A549 (cell line): Measurements from ENCODE around the gene SI. TPM values are rescaled to one million over a fixed set of nuclear protein-coding genes. Genes with fewer than 3 reads are reported as not detected.

Experiments
- ATAC-seq, 2 experiments: fragments of 200-7000 bp in 1 of 2; fragments of >200 bp in 1 of 2; cut with Nextera tagmentation in 1 of 2; cut with Tn5 transposase in 1 of 2; 3 replicates each; pipeline versions ENCODE4 v1.8.0 to v1.9.1; 2018 to 2020; ENCODE audit warnings: mild to moderate bottlenecking in 1 of 2, moderate library complexity in 1 of 2
- CTCF ChIA-PET: fragments of 300-600 bp; sonication (Branson Sonifier 250); formaldehyde crosslinking; extraction: SDS; loops from one replicate; lab custom pipeline; 2021; ENCODE audit warnings: antibody characterized with exemption, inconsistent platforms; lab: Yijun Ruan, JAX
- POLR2A ChIA-PET: fragments of 350-600 bp; formaldehyde crosslinking; extraction: SDS; loops from one replicate; lab custom pipeline; 2021; ENCODE audit warnings: antibody characterized with exemption, inconsistent platforms; lab: Yijun Ruan, JAX
- DNase-seq, 2 experiments: peaks; one replicate each; pipeline versions ENCODE4 v3.0.0 to v3.0.0-alpha.2; 2011 to 2016; ENCODE audit warnings: low read depth in 1 of 2, low spot score in 1 of 2
- FAIRE-seq: peaks from 2 replicates; lab custom pipeline; 2011; peaks lifted over from hg19 to GRCh38; lab: Jason Lieb, UNC
- H3K27ac ChIP-seq, 2 experiments: fragments of >200 bp; sonication (Bioruptor Twin); formaldehyde crosslinking; 3 replicates each; pipeline ENCODE4 v1.5.1; 2016 to 2017
- H3K4me1 ChIP-seq: fragments of >200 bp; sonication (Bioruptor Twin); formaldehyde crosslinking; 3 replicates; pipeline ENCODE4 v1.6.1; 2016
- H3K4me2 ChIP-seq: fragments of >200 bp; sonication (Bioruptor Twin); formaldehyde crosslinking; 3 replicates; pipeline ENCODE4 v1.6.1; 2016
- H3K4me3 ChIP-seq: fragments of >200 bp; sonication (Bioruptor Twin); formaldehyde crosslinking; 3 replicates; pipeline ENCODE4 v1.5.1; 2016
- H3K9me3 ChIP-seq: fragments of >200 bp; sonication (Bioruptor Twin); formaldehyde crosslinking; 3 replicates; pipeline ENCODE4 v1.6.1; 2016
- BHLHE40 ChIP-seq: IDR thresholded peaks from 2 replicates; pipeline ENCODE4 v1.6.1; 2012; ENCODE audit warnings: low read depth, low read length, inconsistent platforms
- CBX2 ChIP-seq: fragments of 200-600 bp; sonication (generic); IDR thresholded peaks from 2 replicates; pipeline ENCODE4 v1.6.1; 2016; ENCODE audit warnings: low read depth, mild to moderate bottlenecking, borderline replicate concordance
- CBX8 ChIP-seq: fragments of 200-600 bp; sonication (generic); IDR thresholded peaks from 2 replicates; pipeline ENCODE4 v1.6.1; 2016
- CHD2 ChIP-seq: fragments of 150-350 bp; IDR thresholded peaks from 2 replicates; pipeline ENCODE4 v1.6.1; 2014; ENCODE audit warnings: low read length; ENCODE audit not compliant: partially characterized antibody
- EHMT2 ChIP-seq: fragments of 200-600 bp; sonication (generic); IDR thresholded peaks from 2 replicates; pipeline ENCODE4 v1.6.1; 2016; ENCODE audit warnings: antibody characterized with exemption, low read depth, mild to moderate bottlenecking, moderate library complexity
- FOSB ChIP-seq: fragments of 250-450 bp; sonication (Bioruptor Pico); IDR thresholded peaks from 2 replicates; pipeline ENCODE4 v1.5.0; 2020; ENCODE audit warnings: mild to moderate bottlenecking, moderate library complexity
- GATA3 ChIP-seq: IDR thresholded peaks from 2 replicates; pipeline ENCODE4 v1.6.1; 2012; ENCODE audit warnings: borderline replicate concordance
- HDAC2 ChIP-seq: fragments of 200-600 bp; sonication (generic); IDR thresholded peaks from 2 replicates; pipeline ENCODE4 v1.6.1; 2016
- HOXA7 ChIP-seq: fragments of 250-450 bp; sonication (Bioruptor Pico); IDR thresholded peaks from 2 replicates; pipeline ENCODE4 v1.5.0; 2020; ENCODE audit warnings: mild to moderate bottlenecking, moderate library complexity
- HOXB5 ChIP-seq: fragments of 250-450 bp; sonication (Bioruptor Pico); IDR thresholded peaks from 2 replicates; pipeline ENCODE4 v1.5.0; 2020; ENCODE audit warnings: mild to moderate bottlenecking, moderate library complexity
- JUN ChIP-seq, 2 experiments: fragments of >200 bp; sonication (Bioruptor Twin); formaldehyde crosslinking; IDR thresholded peaks; 2 replicates in 1 of 2; 3 replicates in 1 of 2; pipeline ENCODE4 v1.6.1; 2016 to 2017
- JUNB ChIP-seq: fragments of >200 bp; sonication (Bioruptor Twin); formaldehyde crosslinking; IDR thresholded peaks from 2 replicates; pipeline ENCODE4 v1.6.1; 2016
- MAZ ChIP-seq: fragments of 150-350 bp; IDR thresholded peaks from 2 replicates; pipeline ENCODE4 v1.6.1; 2014; ENCODE audit warnings: antibody characterized with exemption, low read depth, low read length, borderline replicate concordance
- MYC ChIP-seq: IDR thresholded peaks from 2 replicates; pipeline ENCODE4 v1.6.1; 2012; ENCODE audit warnings: mild to moderate bottlenecking, inconsistent platforms, low read length, improper control_type of control experiment, borderline replicate concordance
- PHF8 ChIP-seq: fragments of 200-600 bp; sonication (generic); IDR thresholded peaks from 2 replicates; pipeline ENCODE4 v1.6.1; 2016; ENCODE audit warnings: low read depth, mild to moderate bottlenecking, antibody characterized with exemption, moderate library complexity, borderline replicate concordance
- RARB ChIP-seq: fragments of 250-450 bp; sonication (Bioruptor Pico); IDR thresholded peaks from 2 replicates; pipeline ENCODE4 v1.8.0; 2021; ENCODE audit warnings: mild to moderate bottlenecking, moderate library complexity
- RCOR1 ChIP-seq: fragments of 150-350 bp; IDR thresholded peaks from 2 replicates; pipeline ENCODE4 v1.6.1; 2014; ENCODE audit warnings: antibody characterized with exemption, low read length, low read depth
- SREBF2 ChIP-seq: fragments of 450-650 bp; IDR thresholded peaks from 2 replicates; pipeline ENCODE4 v1.6.1; 2014; ENCODE audit warnings: mild to moderate bottlenecking, moderate library complexity
- TFCP2L1 ChIP-seq: fragments of 250-450 bp; sonication (Bioruptor Pico); IDR thresholded peaks from 2 replicates; pipeline ENCODE4 v1.5.0; 2021; ENCODE audit warnings: mild to moderate bottlenecking
- ZNF302 ChIP-seq: fragments of 250-450 bp; sonication (Bioruptor Pico); IDR thresholded peaks from 2 replicates; pipeline ENCODE4 v1.9.0; 2021; ENCODE audit warnings: inconsistent platforms, mild to moderate bottlenecking, moderate library complexity
- WGBS: methylation state at CpG from one replicate; pipeline ENCODE4 v1.1.6; 2017; ENCODE audit errors: missing lambda C conversion rate; 5-methylcytosine and 5-hydroxymethylcytosine counted together
- polyA plus RNA-seq, 4 experiments: library from polyadenylated mRNA; depleted of rRNA in 3 of 4; stranded (reverse); fragments of >200 nt; fragmentation: RNase III in 1 of 4; extraction: RNeasy Plus Mini Kit Qiagen cat#74134 plus additional on column Dnase treatment in 1 of 4; gene quantifications; 2 replicates in 3 of 4; 3 replicates in 1 of 4; pipeline ENCODE4 v1.2.3, GENCODE V29; 2011 to 2017
- TF ChIP-seq, protein P1 (sequence below): fragments of 150-350 bp; IDR thresholded peaks from 2 replicates; pipeline ENCODE4 v1.6.1; 2014; ENCODE audit warnings: low read depth, mild to moderate bottlenecking, low read length
- TF ChIP-seq, protein P2 (sequence below): fragments of >200 bp; sonication (Bioruptor Twin); formaldehyde crosslinking; IDR thresholded peaks from 2 replicates; pipeline ENCODE4 v1.6.1; 2016
- TF ChIP-seq, protein P3 (sequence below): fragments of 450-650 bp; IDR thresholded peaks from 2 replicates; pipeline ENCODE4 v1.6.1; 2014; ENCODE audit warnings: antibody characterized with exemption
- TF ChIP-seq, protein P4 (sequence below): IDR thresholded peaks from 2 replicates; pipeline ENCODE4 v1.6.1; 2012
- TF ChIP-seq, protein P5 (sequence below): fragments of >200 bp; sonication (Bioruptor Twin); formaldehyde crosslinking; IDR thresholded peaks from 3 replicates; pipeline ENCODE4 v1.5.1; 2016
- TF ChIP-seq, protein P6 (sequence below): IDR thresholded peaks from 2 replicates; pipeline ENCODE4 v1.6.1; 2012; ENCODE audit warnings: low read depth, borderline replicate concordance
- TF ChIP-seq, protein P7 (sequence below): fragments of 250-450 bp; sonication (Bioruptor Pico); IDR thresholded peaks from 2 replicates; pipeline ENCODE4 v1.5.0; 2021; ENCODE audit warnings: mild to moderate bottlenecking, moderate library complexity, borderline replicate concordance

Gene SI
- polyA plus RNA-seq, 2 of the 4 experiments (the other 2 are of a cell fraction), result not detected

DNA sequence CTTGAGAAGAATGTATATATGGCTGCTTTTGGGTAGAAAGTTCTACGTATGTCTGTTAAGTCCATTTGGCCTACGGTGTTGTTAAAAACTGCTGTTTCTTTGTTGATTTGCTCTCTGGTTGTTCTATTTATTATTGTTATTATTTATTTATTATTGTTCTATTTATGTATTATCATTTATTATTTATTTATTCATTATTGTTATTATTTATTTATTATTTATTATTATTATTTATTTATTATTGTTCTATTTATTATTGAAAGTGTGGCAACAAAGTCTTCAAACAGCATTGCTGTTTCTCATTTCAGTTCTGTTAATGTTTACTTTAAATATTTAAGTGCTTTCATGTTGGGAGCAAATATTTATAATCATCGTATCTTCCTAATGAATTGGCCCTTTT, 66.7 kb downstream of the SI start:
- FAIRE-seq (no peak), ATAC-seq (no peak), DNase-seq (no peak)
- WGBS, result 80% methylated on average over 3 of the region's 3 CpGs
- H3K27ac ChIP-seq, result no peak overlapping the region
- TF ChIP-seq MAZ (no peak), ZNF302 (CRISPR knock-in tag) (no peak), JUNB (no peak), SREBF2 (no peak), PHF8 (no peak), RCOR1 (no peak), TFCP2L1 (CRISPR knock-in tag) (no peak), EHMT2 (no peak), CBX8 (no peak), CHD2 (no peak), CBX2 (no peak)
- TF ChIP-seq, protein P1, sequence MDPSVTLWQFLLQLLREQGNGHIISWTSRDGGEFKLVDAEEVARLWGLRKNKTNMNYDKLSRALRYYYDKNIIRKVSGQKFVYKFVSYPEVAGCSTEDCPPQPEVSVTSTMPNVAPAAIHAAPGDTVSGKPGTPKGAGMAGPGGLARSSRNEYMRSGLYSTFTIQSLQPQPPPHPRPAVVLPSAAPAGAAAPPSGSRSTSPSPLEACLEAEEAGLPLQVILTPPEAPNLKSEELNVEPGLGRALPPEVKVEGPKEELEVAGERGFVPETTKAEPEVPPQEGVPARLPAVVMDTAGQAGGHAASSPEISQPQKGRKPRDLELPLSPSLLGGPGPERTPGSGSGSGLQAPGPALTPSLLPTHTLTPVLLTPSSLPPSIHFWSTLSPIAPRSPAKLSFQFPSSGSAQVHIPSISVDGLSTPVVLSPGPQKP, result no peak
- TF ChIP-seq, protein P2, sequence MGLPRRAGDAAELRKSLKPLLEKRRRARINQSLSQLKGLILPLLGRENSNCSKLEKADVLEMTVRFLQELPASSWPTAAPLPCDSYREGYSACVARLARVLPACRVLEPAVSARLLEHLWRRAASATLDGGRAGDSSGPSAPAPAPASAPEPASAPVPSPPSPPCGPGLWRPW, result no peak
- TF ChIP-seq, protein P3, sequence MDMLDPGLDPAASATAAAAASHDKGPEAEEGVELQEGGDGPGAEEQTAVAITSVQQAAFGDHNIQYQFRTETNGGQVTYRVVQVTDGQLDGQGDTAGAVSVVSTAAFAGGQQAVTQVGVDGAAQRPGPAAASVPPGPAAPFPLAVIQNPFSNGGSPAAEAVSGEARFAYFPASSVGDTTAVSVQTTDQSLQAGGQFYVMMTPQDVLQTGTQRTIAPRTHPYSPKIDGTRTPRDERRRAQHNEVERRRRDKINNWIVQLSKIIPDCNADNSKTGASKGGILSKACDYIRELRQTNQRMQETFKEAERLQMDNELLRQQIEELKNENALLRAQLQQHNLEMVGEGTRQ, result no peak
- TF ChIP-seq, protein P4, sequence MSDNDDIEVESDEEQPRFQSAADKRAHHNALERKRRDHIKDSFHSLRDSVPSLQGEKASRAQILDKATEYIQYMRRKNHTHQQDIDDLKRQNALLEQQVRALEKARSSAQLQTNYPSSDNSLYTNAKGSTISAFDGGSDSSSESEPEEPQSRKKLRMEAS, result no peak
- H3K4me3 ChIP-seq, result no peak overlapping the region
- H3K4me1 ChIP-seq, result no peaks in the 10 kb centered on the region
- POLR2A ChIA-PET, result no interaction called here
- CTCF ChIA-PET, result no interaction called here
- H3K9me3 ChIP-seq, result no peaks in the 10 kb centered on the region
- H3K4me2 ChIP-seq, result no peak overlapping the region

DNA sequence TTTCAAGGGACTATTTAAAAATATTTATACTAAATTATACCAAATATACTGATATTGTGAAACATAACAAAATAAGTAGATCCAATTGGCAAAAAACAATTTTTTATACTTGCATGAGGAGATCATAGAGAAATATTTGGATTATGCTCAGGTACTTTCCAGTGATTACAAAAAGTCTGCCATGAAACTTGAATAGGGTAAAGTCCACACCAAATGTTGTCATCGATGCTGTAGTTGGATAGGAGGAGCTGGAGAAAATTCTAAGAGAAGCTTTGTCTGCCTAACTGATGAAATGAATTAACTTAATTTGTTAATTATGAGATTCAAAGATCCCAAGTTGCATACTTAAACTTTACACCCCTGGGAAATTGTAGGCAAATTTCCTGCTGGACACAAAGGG, 93.3 kb downstream of the SI start:
- H3K4me2 ChIP-seq, result no peak overlapping the region
- ChIA-PET CTCF (no interaction called here), POLR2A (no interaction called here)
- no peak overlapping the region for H3K27ac ChIP-seq
- H3K9me3 ChIP-seq, result no peaks in the 10 kb centered on the region; the same call in 2 of the 3 replicates
- WGBS, result 7% methylated on average over 1 of the region's 1 CpG
- ATAC-seq, result no peak
- no peak for FAIRE-seq
- TF ChIP-seq, protein P5, sequence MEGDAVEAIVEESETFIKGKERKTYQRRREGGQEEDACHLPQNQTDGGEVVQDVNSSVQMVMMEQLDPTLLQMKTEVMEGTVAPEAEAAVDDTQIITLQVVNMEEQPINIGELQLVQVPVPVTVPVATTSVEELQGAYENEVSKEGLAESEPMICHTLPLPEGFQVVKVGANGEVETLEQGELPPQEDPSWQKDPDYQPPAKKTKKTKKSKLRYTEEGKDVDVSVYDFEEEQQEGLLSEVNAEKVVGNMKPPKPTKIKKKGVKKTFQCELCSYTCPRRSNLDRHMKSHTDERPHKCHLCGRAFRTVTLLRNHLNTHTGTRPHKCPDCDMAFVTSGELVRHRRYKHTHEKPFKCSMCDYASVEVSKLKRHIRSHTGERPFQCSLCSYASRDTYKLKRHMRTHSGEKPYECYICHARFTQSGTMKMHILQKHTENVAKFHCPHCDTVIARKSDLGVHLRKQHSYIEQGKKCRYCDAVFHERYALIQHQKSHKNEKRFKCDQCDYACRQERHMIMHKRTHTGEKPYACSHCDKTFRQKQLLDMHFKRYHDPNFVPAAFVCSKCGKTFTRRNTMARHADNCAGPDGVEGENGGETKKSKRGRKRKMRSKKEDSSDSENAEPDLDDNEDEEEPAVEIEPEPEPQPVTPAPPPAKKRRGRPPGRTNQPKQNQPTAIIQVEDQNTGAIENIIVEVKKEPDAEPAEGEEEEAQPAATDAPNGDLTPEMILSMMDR, result no peak
- TF ChIP-seq HOXB5 (CRISPR knock-in tag), result no peak
- DNase-seq, result no peak
- no peak overlapping the region for H3K4me3 ChIP-seq
- H3K4me1 ChIP-seq, result no peaks in the 10 kb centered on the region

DNA sequence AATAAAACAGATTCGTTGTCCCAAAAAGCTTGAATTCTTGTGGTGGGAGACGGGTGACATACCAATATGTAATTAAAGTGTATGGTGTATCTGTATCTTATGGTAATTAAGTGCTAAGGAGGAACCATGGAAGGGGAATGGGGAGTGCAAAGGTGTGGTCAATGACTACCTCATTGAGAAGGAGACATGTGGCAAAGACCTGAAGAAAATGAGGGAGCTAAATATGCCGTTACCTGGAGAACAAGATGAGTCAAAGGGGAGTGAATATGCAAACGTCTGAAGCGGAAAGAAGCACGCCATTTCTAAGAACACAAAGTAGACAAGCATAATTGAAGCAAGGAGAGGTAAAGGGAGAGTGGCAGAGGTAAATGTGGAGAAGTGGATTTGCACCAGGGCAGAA, 115.7 kb downstream of the SI start:
- Histone ChIP-seq H3K4me3 (no peak overlapping the region), H3K4me1 (no peaks in the 10 kb centered on the region), H3K4me2 (no peak overlapping the region), H3K9me3 (no peaks in the 10 kb centered on the region), H3K27ac (no peak overlapping the region)
- DNase-seq (no peak), ATAC-seq (no peak), FAIRE-seq (no peak)
- POLR2A ChIA-PET, result no interaction called here
- CTCF ChIA-PET, result no interaction called here
- 25% methylated on average over 6 of the region's 6 CpGs for WGBS
- TF ChIP-seq, protein P1, result no peak
- TF ChIP-seq, protein P6, sequence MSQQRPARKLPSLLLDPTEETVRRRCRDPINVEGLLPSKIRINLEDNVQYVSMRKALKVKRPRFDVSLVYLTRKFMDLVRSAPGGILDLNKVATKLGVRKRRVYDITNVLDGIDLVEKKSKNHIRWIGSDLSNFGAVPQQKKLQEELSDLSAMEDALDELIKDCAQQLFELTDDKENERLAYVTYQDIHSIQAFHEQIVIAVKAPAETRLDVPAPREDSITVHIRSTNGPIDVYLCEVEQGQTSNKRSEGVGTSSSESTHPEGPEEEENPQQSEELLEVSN, result no peak
- TF ChIP-seq MYC (no peak), CBX2 (no peak), PHF8 (no peak), RARB (CRISPR knock-in tag) (no peak), BHLHE40 (no peak), FOSB (CRISPR knock-in tag) (no peak), HOXA7 (no peak), JUNB (no peak), HDAC2 (no peak), JUN (IDR thresholded peaks at IDR 0.05) (no peak), GATA3 (no peak)
- TF ChIP-seq, protein P7, sequence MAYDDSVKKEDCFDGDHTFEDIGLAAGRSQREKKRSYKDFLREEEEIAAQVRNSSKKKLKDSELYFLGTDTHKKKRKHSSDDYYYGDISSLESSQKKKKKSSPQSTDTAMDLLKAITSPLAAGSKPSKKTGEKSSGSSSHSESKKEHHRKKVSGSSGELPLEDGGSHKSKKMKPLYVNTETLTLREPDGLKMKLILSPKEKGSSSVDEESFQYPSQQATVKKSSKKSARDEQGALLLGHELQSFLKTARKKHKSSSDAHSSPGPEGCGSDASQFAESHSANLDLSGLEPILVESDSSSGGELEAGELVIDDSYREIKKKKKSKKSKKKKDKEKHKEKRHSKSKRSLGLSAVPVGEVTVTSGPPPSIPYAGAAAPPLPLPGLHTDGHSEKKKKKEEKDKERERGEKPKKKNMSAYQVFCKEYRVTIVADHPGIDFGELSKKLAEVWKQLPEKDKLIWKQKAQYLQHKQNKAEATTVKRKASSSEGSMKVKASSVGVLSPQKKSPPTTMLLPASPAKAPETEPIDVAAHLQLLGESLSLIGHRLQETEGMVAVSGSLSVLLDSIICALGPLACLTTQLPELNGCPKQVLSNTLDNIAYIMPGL, result no peak
